Liver (tissue), 3 donors: ENCODE data around the gene DST.

ENCODE experiments used
- GABPA ChIP-seq, 2 donors: IDR thresholded peaks in 1 of 2; conservative IDR thresholded peaks in 1 of 2; 2 replicates each; pipeline ENCODE4 v1.6.1; 2016; ENCODE audit warnings: antibody characterized with exemption in 2 of 2, mild to moderate bottlenecking in 1 of 2, moderate library complexity in 1 of 2
- HNF4G ChIP-seq: IDR thresholded peaks from 2 replicates; pipeline ENCODE4 v1.6.1; 2016; ENCODE audit warnings: antibody characterized with exemption
- TF ChIP-seq, protein P1 (sequence below): fragments of 150-350 bp; IDR thresholded peaks from 2 replicates; pipeline ENCODE4 v1.5.1; 2017; ENCODE audit warnings: improper control_type of control experiment, low read depth, low read length; ENCODE audit not compliant: missing input control
- TF ChIP-seq, protein P2 (sequence below): IDR thresholded peaks from 2 replicates; pipeline ENCODE4 v1.6.1; 2016; ENCODE audit warnings: antibody characterized with exemption, mild to moderate bottlenecking
- TF ChIP-seq, protein P3 (sequence below): IDR thresholded peaks from 2 replicates; pipeline ENCODE4 v1.6.1; 2016; ENCODE audit warnings: antibody characterized with exemption
- donor health status: healthy.
- donor health status: healthy.

DNA sequence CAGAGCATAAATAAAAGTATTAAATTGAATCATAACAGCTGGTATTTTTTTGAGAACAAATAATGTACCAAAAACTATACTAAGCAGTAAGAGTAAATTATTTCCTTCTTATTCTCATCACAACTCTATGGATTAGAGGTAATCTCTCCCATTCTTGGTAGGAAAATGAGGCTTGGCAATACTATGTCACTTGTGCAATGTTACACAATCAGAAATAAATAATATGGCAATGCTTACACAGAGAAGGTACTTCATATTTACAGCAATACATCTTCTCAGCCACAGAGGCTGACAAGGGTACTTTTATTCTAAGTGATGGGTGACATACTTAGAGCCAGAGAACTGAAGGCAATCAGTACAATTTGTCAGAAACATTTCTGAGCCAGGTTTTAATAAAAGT is 3.9 kb downstream of the DST start:
- no peak for TF ChIP-seq GABPA (IDR thresholded peaks at IDR 0.05 in 1 of 2, conservative IDR thresholded peaks at IDR 0.05 in 1 of 2)
- TF ChIP-seq, protein P1, sequence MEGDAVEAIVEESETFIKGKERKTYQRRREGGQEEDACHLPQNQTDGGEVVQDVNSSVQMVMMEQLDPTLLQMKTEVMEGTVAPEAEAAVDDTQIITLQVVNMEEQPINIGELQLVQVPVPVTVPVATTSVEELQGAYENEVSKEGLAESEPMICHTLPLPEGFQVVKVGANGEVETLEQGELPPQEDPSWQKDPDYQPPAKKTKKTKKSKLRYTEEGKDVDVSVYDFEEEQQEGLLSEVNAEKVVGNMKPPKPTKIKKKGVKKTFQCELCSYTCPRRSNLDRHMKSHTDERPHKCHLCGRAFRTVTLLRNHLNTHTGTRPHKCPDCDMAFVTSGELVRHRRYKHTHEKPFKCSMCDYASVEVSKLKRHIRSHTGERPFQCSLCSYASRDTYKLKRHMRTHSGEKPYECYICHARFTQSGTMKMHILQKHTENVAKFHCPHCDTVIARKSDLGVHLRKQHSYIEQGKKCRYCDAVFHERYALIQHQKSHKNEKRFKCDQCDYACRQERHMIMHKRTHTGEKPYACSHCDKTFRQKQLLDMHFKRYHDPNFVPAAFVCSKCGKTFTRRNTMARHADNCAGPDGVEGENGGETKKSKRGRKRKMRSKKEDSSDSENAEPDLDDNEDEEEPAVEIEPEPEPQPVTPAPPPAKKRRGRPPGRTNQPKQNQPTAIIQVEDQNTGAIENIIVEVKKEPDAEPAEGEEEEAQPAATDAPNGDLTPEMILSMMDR: no peak
- TF ChIP-seq, protein P2, sequence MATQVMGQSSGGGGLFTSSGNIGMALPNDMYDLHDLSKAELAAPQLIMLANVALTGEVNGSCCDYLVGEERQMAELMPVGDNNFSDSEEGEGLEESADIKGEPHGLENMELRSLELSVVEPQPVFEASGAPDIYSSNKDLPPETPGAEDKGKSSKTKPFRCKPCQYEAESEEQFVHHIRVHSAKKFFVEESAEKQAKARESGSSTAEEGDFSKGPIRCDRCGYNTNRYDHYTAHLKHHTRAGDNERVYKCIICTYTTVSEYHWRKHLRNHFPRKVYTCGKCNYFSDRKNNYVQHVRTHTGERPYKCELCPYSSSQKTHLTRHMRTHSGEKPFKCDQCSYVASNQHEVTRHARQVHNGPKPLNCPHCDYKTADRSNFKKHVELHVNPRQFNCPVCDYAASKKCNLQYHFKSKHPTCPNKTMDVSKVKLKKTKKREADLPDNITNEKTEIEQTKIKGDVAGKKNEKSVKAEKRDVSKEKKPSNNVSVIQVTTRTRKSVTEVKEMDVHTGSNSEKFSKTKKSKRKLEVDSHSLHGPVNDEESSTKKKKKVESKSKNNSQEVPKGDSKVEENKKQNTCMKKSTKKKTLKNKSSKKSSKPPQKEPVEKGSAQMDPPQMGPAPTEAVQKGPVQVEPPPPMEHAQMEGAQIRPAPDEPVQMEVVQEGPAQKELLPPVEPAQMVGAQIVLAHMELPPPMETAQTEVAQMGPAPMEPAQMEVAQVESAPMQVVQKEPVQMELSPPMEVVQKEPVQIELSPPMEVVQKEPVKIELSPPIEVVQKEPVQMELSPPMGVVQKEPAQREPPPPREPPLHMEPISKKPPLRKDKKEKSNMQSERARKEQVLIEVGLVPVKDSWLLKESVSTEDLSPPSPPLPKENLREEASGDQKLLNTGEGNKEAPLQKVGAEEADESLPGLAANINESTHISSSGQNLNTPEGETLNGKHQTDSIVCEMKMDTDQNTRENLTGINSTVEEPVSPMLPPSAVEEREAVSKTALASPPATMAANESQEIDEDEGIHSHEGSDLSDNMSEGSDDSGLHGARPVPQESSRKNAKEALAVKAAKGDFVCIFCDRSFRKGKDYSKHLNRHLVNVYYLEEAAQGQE: no peak
- TF ChIP-seq, protein P3, sequence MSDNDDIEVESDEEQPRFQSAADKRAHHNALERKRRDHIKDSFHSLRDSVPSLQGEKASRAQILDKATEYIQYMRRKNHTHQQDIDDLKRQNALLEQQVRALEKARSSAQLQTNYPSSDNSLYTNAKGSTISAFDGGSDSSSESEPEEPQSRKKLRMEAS: no peak
- no peak for TF ChIP-seq HNF4G
